Liver (tissue), 9 donors: ENCODE measurements around the gene PLB1. TPM values are rescaled to one million over a fixed set of nuclear protein-coding genes. Genes with fewer than 3 reads are reported as not detected.

Experiments
- DNase-seq: peaks from one replicate; pipeline ENCODE4 v3.0.0-alpha.2; 2017; ENCODE audit warnings: low spot score
- H3K27ac ChIP-seq, 2 donors: one replicate each; pipeline ENCODE4 v1.7.0; 2013; ENCODE audit warnings: inconsistent platforms in 2 of 2, low read length in 2 of 2, control low read depth in 1 of 2, low read depth in 1 of 2, mild to moderate bottlenecking in 1 of 2
- H3K27me3 ChIP-seq, 4 donors: one replicate each; pipeline versions ENCODE4 v1.6.1 to v1.7.0; 2013; ENCODE audit warnings: low read length in 3 of 4, inconsistent platforms in 1 of 4, mild to moderate bottlenecking in 1 of 4, moderate library complexity in 1 of 4; ENCODE audit not compliant: control insufficient read depth in 4 of 4, insufficient read depth in 4 of 4
- H3K36me3 ChIP-seq, 4 donors: one replicate each; pipeline versions ENCODE4 v1.6.1 to v1.7.0; 2013; ENCODE audit warnings: low read length in 3 of 4, mild to moderate bottlenecking in 3 of 4, low read depth in 1 of 4, moderate library complexity in 1 of 4; ENCODE audit not compliant: control insufficient read depth in 4 of 4, insufficient read depth in 3 of 4
- H3K4me1 ChIP-seq, 4 donors: one replicate each; pipeline versions ENCODE4 v1.6.1 to v1.7.0; 2013; ENCODE audit warnings: low read length in 3 of 4, mild to moderate bottlenecking in 3 of 4, moderate library complexity in 1 of 4; ENCODE audit not compliant: control insufficient read depth in 4 of 4, insufficient read depth in 4 of 4
- H3K4me3 ChIP-seq, 3 donors: one replicate each; pipeline versions ENCODE4 v1.6.1 to v1.7.0; 2013; ENCODE audit warnings: low read length in 3 of 3, control low read depth in 1 of 3, low read depth in 1 of 3, mild to moderate bottlenecking in 1 of 3
- H3K9ac ChIP-seq, 2 donors: one replicate each; pipeline ENCODE4 v1.7.0; 2013; ENCODE audit warnings: low read length in 2 of 2, mild to moderate bottlenecking in 2 of 2, moderate library complexity in 2 of 2, control low read depth in 1 of 2, low read depth in 1 of 2
- H3K9me3 ChIP-seq, 4 donors: one replicate each; pipeline versions ENCODE4 v1.6.1 to v1.7.0; 2013; ENCODE audit warnings: low read length in 3 of 4; ENCODE audit not compliant: control insufficient read depth in 4 of 4
- EGR1 ChIP-seq, 2 donors: IDR thresholded peaks; 2 replicates each; pipeline ENCODE4 v1.6.1; 2016 to 2018; ENCODE audit warnings: antibody characterized with exemption in 2 of 2, low read depth in 2 of 2
- FOXA1 ChIP-seq: IDR thresholded peaks from 2 replicates; pipeline ENCODE4 v1.6.1; 2016; ENCODE audit warnings: antibody characterized with exemption
- FOXA2 ChIP-seq: IDR thresholded peaks from 2 replicates; pipeline ENCODE4 v1.6.1; 2016; ENCODE audit warnings: antibody characterized with exemption
- HNF4A ChIP-seq, 2 donors: conservative IDR thresholded peaks; 2 replicates each; pipeline ENCODE4 v1.6.1; 2016; ENCODE audit warnings: antibody characterized with exemption in 2 of 2, mild to moderate bottlenecking in 2 of 2
- HNF4G ChIP-seq: IDR thresholded peaks from 2 replicates; pipeline ENCODE4 v1.6.1; 2016; ENCODE audit warnings: antibody characterized with exemption
- JUND ChIP-seq, 2 donors: IDR thresholded peaks; 2 replicates each; pipeline ENCODE4 v1.6.1; 2016; ENCODE audit warnings: antibody characterized with exemption in 2 of 2
- NR2F2 ChIP-seq: IDR thresholded peaks from 2 replicates; pipeline ENCODE4 v1.6.1; 2016; ENCODE audit warnings: antibody characterized with exemption
- RAD21 ChIP-seq, 2 donors: IDR thresholded peaks; 2 replicates each; pipeline ENCODE4 v1.6.1; 2016; ENCODE audit warnings: antibody characterized with exemption in 2 of 2, mild to moderate bottlenecking in 2 of 2
- RXRA ChIP-seq, 2 donors: IDR thresholded peaks; 2 replicates each; pipeline ENCODE4 v1.6.1; 2017 to 2018; ENCODE audit warnings: antibody characterized with exemption in 2 of 2, mild to moderate bottlenecking in 1 of 2
- SP1 ChIP-seq: IDR thresholded peaks from 2 replicates; pipeline ENCODE4 v1.6.1; 2018; ENCODE audit warnings: antibody characterized with exemption, mild to moderate bottlenecking
- TAF1 ChIP-seq: conservative IDR thresholded peaks from 2 replicates; pipeline ENCODE4 v1.6.1; 2016; ENCODE audit warnings: antibody characterized with exemption, mild to moderate bottlenecking
- YY1 ChIP-seq: IDR thresholded peaks from 2 replicates; pipeline ENCODE4 v1.6.1; 2016; ENCODE audit warnings: antibody characterized with exemption, mild to moderate bottlenecking
- WGBS: extraction: QIAGEN DNeasy Blood & Tissue Kit; methylation state at CpG from one replicate; pipeline ENCODE4 v1.1.7; 2013; 5-methylcytosine and 5-hydroxymethylcytosine counted together
- polyA plus RNA-seq, 2 donors: library from polyadenylated mRNA; stranded (reverse) in 1 of 2; unstranded in 1 of 2; fragments of 200-250 nt in 1 of 2; fragments of >200 nt in 1 of 2; fragmentation: Nextera tagmentation in 1 of 2; extraction: Ambion mirVana in 1 of 2; gene quantifications; one replicate each; pipeline versions ENCODE4 v1.2.1 to v1.2.3, GENCODE V29; 2013 to 2015
- total RNA-seq, 2 donors: library from RNA; depleted of rRNA; stranded (reverse); fragments of >200 nt; gene quantifications; one replicate each; pipeline ENCODE4 v1.2.3, GENCODE V29; 2014
- TF ChIP-seq, protein P1 (sequence below): IDR thresholded peaks from 2 replicates; pipeline ENCODE4 v1.6.1; 2016; ENCODE audit warnings: antibody characterized with exemption
- TF ChIP-seq, protein P2 (sequence below): IDR thresholded peaks from 2 replicates; pipeline ENCODE4 v1.6.1; 2016; ENCODE audit warnings: antibody characterized with exemption
- TF ChIP-seq, protein P3 (sequence below): fragments of 150-350 bp; IDR thresholded peaks from 2 replicates; pipeline ENCODE4 v1.5.1; 2017; ENCODE audit warnings: improper control_type of control experiment, low read depth, low read length; ENCODE audit not compliant: missing input control
- TF ChIP-seq, protein P4 (sequence below): IDR thresholded peaks from 2 replicates; pipeline ENCODE4 v1.6.1; 2016; ENCODE audit warnings: antibody characterized with exemption, mild to moderate bottlenecking
- donor health status: healthy.
- donor health status: healthy.
- donor health status: healthy.
- donor health status: healthy.
- donor health status: healthy.

Gene PLB1
- total and polyA plus RNA-seq, 4 donors = 0.58 to 4.5 (median 1.6) TPM

DNA sequence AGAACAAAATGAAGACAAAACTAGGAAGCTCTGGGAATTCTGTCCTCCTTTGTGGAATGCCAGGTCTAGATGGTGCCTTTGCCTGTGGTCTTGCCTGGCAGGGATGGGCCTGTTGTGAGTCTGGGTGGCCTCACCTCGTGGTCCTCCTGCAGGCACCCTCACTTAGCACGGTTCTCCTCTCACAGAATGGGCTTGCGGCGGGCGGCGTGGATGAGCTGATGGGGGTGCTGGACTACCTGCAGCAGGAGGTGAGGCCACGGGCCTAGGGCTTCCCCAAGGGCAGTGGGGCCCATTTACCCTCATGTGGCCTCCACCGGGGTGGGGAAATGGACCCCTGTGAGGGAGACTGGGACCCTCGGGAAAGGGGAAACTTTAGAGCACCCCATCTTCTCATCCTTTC, 42.3 kb downstream of the PLB1 start:
- TF ChIP-seq EGR1 (IDR thresholded peaks at IDR 0.05; ENCODE audit: low read depth in 2 of 2) (no peak), HNF4G (no peak), FOXA2 (no peak), SP1 (no peak), YY1 (no peak), NR2F2 (no peak), RXRA (IDR thresholded peaks at IDR 0.05) (no peak), FOXA1 (no peak), RAD21 (IDR thresholded peaks at IDR 0.05) (no peak)
- TF ChIP-seq, protein P1, sequence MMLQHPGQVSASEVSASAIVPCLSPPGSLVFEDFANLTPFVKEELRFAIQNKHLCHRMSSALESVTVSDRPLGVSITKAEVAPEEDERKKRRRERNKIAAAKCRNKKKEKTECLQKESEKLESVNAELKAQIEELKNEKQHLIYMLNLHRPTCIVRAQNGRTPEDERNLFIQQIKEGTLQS = no peak
- TF ChIP-seq, protein P2, sequence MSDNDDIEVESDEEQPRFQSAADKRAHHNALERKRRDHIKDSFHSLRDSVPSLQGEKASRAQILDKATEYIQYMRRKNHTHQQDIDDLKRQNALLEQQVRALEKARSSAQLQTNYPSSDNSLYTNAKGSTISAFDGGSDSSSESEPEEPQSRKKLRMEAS = no peak
- TF ChIP-seq, protein P3, sequence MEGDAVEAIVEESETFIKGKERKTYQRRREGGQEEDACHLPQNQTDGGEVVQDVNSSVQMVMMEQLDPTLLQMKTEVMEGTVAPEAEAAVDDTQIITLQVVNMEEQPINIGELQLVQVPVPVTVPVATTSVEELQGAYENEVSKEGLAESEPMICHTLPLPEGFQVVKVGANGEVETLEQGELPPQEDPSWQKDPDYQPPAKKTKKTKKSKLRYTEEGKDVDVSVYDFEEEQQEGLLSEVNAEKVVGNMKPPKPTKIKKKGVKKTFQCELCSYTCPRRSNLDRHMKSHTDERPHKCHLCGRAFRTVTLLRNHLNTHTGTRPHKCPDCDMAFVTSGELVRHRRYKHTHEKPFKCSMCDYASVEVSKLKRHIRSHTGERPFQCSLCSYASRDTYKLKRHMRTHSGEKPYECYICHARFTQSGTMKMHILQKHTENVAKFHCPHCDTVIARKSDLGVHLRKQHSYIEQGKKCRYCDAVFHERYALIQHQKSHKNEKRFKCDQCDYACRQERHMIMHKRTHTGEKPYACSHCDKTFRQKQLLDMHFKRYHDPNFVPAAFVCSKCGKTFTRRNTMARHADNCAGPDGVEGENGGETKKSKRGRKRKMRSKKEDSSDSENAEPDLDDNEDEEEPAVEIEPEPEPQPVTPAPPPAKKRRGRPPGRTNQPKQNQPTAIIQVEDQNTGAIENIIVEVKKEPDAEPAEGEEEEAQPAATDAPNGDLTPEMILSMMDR = no peak
- Histone ChIP-seq H3K4me1 (no peaks in the 10 kb centered on the region), H3K9me3 (no peaks in the 10 kb centered on the region), H3K9ac (no peak overlapping the region), H3K4me3 (no peak overlapping the region), H3K36me3 (no peaks in the 10 kb centered on the region), H3K27me3 (no peaks in the 10 kb centered on the region), H3K27ac (no peak overlapping the region)
- DNase-seq = no peak
- 90% methylated on average over 9 of the region's 9 CpGs for WGBS

DNA sequence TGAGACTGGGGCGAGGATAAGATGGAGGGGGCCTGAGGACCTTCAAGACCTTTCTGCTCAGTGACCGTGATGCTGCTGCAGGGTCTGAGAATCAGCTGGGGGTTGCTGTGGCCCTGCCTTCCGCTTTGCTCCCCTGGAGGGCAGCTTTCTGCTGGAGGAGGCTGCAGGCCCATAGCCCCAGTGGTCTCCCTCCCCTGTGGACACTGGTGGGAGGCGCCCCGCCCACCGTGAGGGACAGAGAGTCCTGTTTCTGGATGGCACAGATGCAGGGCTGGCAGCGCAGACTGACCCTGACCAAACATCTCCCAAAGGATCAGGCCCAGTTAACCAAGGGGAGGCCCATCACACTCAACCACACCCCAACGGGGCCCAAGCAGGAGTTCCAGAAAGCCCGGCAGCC, 42.8 kb downstream of the PLB1 start:
- 83% methylated on average over 9 of the region's 9 CpGs for WGBS
- TF ChIP-seq EGR1 (IDR thresholded peaks at IDR 0.05; ENCODE audit: low read depth in 2 of 2) = no peak
- TF ChIP-seq YY1 = no peak
- no peak for TF ChIP-seq RAD21 (IDR thresholded peaks at IDR 0.05)
- no peak for TF ChIP-seq HNF4G
- TF ChIP-seq, protein P1 = no peak
- no peak for TF ChIP-seq RXRA (IDR thresholded peaks at IDR 0.05)
- no peak for TF ChIP-seq SP1
- TF ChIP-seq HNF4A (conservative IDR thresholded peaks at IDR 0.05) = no peak
- TF ChIP-seq TAF1 = no peak
- TF ChIP-seq, protein P2 = no peak
- TF ChIP-seq FOXA1 = no peak
- no peak for TF ChIP-seq NR2F2
- TF ChIP-seq, protein P3 = no peak
- TF ChIP-seq, protein P4, sequence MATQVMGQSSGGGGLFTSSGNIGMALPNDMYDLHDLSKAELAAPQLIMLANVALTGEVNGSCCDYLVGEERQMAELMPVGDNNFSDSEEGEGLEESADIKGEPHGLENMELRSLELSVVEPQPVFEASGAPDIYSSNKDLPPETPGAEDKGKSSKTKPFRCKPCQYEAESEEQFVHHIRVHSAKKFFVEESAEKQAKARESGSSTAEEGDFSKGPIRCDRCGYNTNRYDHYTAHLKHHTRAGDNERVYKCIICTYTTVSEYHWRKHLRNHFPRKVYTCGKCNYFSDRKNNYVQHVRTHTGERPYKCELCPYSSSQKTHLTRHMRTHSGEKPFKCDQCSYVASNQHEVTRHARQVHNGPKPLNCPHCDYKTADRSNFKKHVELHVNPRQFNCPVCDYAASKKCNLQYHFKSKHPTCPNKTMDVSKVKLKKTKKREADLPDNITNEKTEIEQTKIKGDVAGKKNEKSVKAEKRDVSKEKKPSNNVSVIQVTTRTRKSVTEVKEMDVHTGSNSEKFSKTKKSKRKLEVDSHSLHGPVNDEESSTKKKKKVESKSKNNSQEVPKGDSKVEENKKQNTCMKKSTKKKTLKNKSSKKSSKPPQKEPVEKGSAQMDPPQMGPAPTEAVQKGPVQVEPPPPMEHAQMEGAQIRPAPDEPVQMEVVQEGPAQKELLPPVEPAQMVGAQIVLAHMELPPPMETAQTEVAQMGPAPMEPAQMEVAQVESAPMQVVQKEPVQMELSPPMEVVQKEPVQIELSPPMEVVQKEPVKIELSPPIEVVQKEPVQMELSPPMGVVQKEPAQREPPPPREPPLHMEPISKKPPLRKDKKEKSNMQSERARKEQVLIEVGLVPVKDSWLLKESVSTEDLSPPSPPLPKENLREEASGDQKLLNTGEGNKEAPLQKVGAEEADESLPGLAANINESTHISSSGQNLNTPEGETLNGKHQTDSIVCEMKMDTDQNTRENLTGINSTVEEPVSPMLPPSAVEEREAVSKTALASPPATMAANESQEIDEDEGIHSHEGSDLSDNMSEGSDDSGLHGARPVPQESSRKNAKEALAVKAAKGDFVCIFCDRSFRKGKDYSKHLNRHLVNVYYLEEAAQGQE = no peak
- TF ChIP-seq FOXA2 = no peak
- no peak for TF ChIP-seq JUND (IDR thresholded peaks at IDR 0.05)
- H3K9ac ChIP-seq = no peak overlapping the region
- no peak overlapping the region for H3K27ac ChIP-seq
- H3K27me3 ChIP-seq = no peaks in the 10 kb centered on the region
- no peaks in the 10 kb centered on the region for H3K4me1 ChIP-seq
- no peak overlapping the region for H3K4me3 ChIP-seq
- no peak for DNase-seq
- H3K9me3 ChIP-seq = no peaks in the 10 kb centered on the region
- H3K36me3 ChIP-seq = no peaks in the 10 kb centered on the region
